NCI-H2227 treated with DMSO at 0.1 percent for 48 hours (cell line): ENCODE results near the gene TAOK3.
"Not testable (repeated sequence)": the region's sequence is repeated elsewhere in the genome, so short reads cannot be mapped to it uniquely, and the experiment has no call there.

Experiments
- DNase-seq: peaks from one replicate; lab custom pipeline; 2025; lab: John Stamatoyannopoulos, UW

The TAOK3 gene

DNA sequence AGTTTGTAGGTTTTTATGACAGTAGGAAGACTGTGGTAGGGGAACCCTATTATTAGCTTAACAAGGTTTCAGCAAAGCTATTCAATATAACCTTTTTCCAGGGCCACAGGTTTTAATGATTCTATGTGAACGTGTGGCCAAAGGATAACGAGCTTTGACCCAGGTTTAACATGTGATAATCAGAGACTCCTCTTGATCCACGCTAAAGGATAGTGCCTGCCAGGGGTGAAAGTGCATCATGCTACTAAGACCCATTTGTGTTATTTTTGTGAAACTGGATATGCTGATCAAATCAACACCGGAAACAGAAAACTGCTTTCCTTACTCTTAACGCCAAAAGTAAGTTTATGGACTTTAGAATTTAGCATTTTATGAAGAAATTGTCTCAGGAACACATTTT, 909 bp upstream of the TAOK3 start:
- no peak for DNase-seq

GRCh38 chr12:118371321-118372282, 1.1 kb downstream of the TAOK3 start:
- no peak for DNase-seq

- DNase-seq, result no peak
Observed at GRCh38 chr12:118370601-118371000, 2.1 kb downstream of the TAOK3 start.

DNA sequence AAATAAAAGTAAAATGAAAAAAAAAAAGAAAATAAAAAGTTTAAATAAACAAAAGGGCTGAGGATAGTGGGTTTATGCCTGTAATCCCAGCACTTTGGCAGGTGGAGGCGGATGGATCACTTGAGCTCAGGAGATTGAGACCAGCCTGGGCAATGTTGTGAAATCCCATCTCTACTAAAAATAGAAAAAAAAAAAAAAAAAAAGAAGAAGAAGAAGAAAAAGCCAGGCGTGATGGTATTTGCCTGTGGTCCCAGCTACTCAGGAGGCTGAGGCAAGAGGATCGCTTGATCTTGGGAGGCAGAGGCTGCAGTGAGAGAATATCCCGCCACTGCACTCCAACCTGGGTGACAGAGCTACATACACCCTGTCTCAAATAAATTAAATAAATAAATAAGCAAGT, 3.9 kb downstream of the TAOK3 start:
- no peak for DNase-seq

DNA sequence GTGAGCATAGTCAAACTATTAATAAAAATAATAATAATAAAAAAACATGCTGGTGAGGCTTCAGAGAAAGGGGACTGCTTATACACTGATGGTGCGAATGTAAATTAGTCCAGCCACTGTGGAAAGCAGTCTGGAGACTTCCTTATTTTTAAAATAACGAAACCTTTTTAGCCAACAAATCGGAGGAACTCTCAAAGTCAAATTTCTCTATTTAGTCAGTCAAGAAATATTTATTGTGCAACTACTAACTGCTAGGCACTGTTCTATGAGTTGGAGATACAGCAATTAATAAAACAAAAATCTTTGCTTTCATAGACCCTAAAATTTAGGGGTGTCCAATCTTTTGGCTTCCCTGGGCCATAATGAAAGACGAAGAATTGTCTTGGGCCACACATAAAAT, 10.8 kb downstream of the TAOK3 start:
- DNase-seq, result no peak

- DNase-seq, result no peak
Observed at GRCh38 chr12:118361092-118361404, 11.7 kb downstream of the TAOK3 start.

GRCh38 chr12:118359541-118359915, 13.2 kb downstream of the TAOK3 start:
- DNase-seq, result no peak

- DNase-seq, result no peak
Observed at GRCh38 chr12:118358612-118359540, 13.8 kb downstream of the TAOK3 start.

DNA sequence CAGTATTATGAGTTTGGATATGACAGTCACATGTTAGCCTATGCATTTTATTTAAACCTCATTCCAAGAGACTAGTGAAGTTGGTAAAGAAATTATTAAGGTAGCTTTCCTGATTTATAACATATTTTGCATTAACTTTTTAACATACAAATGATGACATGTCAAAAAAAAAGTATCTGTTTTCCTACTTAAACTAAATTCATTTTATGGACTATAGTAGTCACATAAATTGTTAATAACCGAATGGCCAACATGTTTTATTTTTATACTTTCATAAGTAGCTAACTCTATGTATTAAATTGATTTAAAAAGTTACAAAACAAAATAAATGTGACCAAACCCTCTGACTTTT, 14.7 kb downstream of the TAOK3 start:
- DNase-seq, result no peak

- DNase-seq, result peak; percentile 42
Observed at GRCh38 chr12:118357257-118358007, 15.3 kb downstream of the TAOK3 start.

DNA sequence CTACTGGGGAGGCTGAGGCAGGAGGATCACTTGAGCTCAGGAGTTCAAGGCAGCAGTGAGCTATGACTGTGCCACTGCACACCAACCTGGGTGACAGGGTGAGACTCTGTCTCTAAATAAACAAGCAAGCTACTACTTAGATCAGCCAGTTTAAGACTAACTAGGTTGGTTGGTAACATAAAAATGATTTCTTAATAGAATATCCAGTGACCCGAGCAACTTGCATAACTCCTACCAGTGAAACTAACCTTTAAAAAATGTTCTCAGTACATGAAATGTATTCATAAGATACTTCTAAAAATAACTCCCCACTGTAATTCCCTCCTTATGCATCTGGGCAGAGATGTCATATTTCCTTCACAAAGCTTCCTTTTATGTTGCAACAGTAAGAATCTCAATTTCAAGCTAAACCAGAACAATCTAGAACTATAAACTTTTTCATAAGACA, 15.9 kb downstream of the TAOK3 start:
- no peak for DNase-seq

- DNase-seq, result no peak
Observed at GRCh38 chr12:118355843-118356242, 16.9 kb downstream of the TAOK3 start.

DNA sequence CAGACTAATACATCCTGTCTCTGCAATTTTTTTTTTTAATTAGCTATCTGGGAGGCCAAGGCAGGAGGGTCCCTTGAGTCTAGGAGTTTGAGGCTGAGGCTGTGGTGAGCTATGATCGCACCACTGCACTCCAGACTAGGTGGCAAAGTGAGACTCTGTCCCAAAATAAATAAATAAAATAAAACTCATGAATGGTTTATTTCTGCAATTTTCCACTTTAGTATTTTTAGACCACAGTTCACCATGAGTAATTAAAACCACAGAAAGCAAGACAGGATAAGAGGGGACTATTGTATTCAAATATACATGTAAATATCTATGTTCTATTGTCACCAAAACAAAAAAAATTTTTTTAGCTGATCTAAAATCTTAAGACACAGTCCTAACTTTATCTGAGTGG, 17.8 kb downstream of the TAOK3 start:
- no peak for DNase-seq

GRCh38 chr12:118354503-118354902, 18.2 kb downstream of the TAOK3 start:
- DNase-seq, result not testable (repeated sequence)

- DNase-seq, result no peak
Observed at GRCh38 chr12:118353721-118354120, 19.0 kb downstream of the TAOK3 start.

DNA sequence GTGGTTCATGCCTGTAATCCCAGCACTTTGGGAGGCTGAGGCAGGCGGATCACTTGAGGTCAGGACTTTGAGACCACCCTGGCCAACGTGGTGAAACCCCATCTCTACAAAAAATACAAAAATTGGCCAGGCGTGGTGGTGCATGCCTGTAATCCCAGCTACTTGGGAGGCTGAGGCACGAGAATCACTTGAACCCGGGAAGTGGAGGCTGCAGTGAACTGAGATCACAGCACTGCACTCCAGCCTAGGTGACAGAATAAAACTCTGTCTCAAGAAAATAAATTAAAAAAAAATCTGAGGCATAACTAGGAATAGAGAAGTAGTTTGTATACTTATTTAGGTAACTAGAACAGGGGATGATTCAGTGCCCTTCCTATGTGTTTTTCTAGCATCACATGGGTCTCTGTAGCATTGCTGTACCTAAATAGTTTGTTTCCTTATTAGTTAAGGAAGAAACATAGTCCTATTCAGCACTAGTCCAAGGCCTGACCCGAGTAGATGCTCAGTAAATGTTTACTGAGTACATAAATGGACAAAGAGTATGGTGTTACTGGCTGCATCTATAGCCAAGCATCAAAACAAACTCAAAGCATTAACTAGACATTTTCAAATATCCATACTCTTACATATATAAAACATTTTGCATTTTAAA, 21.7 kb downstream of the TAOK3 start:
- DNase-seq, result no peak

DNA sequence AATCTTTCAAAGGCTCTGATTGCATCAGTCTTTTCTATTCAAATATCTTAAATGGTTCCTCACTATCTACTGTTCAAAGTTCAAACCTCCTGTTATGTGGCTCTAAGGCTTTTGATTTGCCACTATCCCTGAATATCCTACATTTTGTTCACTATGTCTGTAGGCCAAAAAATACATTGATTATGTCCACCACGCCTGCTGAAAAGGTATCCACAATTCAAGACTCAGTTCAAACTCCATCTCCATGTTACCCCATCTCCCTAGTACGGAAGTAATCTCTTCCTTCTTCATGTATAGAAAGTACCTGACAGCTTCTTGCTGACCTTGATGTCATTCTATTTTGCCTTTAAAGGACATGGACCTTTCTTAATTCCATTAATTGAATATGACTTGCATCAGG, 24.8 kb downstream of the TAOK3 start:
- DNase-seq, result no peak

- DNase-seq, result no peak
Observed at GRCh38 chr12:118346895-118347294, 25.8 kb downstream of the TAOK3 start.

DNA sequence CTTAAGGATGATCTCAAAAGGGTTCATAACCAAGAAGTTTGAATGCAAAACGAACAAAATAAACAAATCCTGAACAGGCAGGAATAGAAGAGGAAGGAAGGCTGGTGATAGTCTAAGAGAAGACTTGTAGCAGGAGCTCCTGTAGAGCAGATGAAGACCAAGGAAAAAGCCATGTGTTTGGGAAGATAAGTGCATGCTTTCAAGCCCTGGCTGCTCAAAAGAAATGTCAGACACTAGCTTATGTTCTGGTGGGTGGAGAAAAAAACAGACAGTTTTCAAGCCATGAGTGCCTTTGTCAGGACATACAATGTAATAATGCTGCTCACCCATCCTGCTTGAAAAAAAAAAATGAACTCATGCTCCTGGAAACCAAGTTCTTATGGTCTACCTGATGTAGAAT, 27.4 kb downstream of the TAOK3 start:
- no peak for DNase-seq

- DNase-seq, result no peak
Observed at GRCh38 chr12:118344829-118345228, 27.9 kb downstream of the TAOK3 start.

DNA sequence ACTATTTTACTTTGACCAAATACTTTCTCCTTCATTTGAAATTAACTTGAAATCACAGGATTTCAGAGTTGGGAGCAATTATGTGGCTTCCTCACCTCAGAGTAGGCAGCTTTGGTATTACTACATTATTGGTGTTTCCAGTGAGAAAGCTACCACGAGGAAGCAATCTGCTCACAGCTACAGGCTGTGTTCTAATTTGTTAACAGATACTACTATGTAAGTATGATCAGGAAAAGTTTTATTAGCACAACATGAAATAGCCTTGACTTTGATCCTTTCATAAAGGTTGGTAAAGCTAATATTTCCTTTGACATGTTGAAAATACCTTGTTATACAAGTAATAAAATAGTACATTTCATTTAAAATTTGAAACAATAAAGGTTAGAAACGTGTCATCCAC, 30.6 kb downstream of the TAOK3 start:
- no peak for DNase-seq
